GM18873 (cell line): ENCODE data around the gene RYR3.
"Not testable (repeated sequence)": the region's sequence is repeated elsewhere in the genome, so short reads cannot be mapped to it uniquely, and the experiment has no call there.

Source experiments
- ATAC-seq: cut with Tn5 transposase; IDR thresholded peaks from one replicate; pipeline ENCODE4 v1.9.1; 2021; ENCODE audit warnings: mild to moderate bottlenecking, moderate library complexity, moderate number of reproducible peaks; ENCODE audit not compliant: unreplicated experiment, low FRiP score

Gene RYR3

GRCh38 chr15:33801954-33802353, 491.2 kb downstream of the RYR3 start:
- ATAC-seq: no peak

- ATAC-seq: no peak
Measured at GRCh38 chr15:33807665-33808064, 496.9 kb downstream of the RYR3 start.

- ATAC-seq: no peak
Measured at GRCh38 chr15:33808720-33809457, 498.1 kb downstream of the RYR3 start.

- no peak for ATAC-seq
Measured at GRCh38 chr15:33810073-33810595, 499.4 kb downstream of the RYR3 start.

- no peak for ATAC-seq
Measured at GRCh38 chr15:33810806-33811205, 500.0 kb downstream of the RYR3 start.

- no peak for ATAC-seq
Measured at GRCh38 chr15:33813891-33814290, 503.1 kb downstream of the RYR3 start.

GRCh38 chr15:33819499-33819898, 508.7 kb downstream of the RYR3 start:
- not testable (repeated sequence) for ATAC-seq

GRCh38 chr15:33822479-33822878, 511.7 kb downstream of the RYR3 start:
- ATAC-seq: no peak

- no peak for ATAC-seq
Measured at GRCh38 chr15:33823119-33823518, 512.4 kb downstream of the RYR3 start.

- ATAC-seq: no peak
Measured at GRCh38 chr15:33825453-33825852, 514.7 kb downstream of the RYR3 start.

GRCh38 chr15:33826201-33826600, 515.4 kb downstream of the RYR3 start:
- ATAC-seq: no peak

GRCh38 chr15:33830351-33830750, 519.6 kb downstream of the RYR3 start:
- no peak for ATAC-seq

- no peak for ATAC-seq
Measured at GRCh38 chr15:33831646-33832045, 520.9 kb downstream of the RYR3 start.

GRCh38 chr15:33834892-33835743, 524.4 kb downstream of the RYR3 start:
- no peak for ATAC-seq

GRCh38 chr15:33837294-33837693, 526.5 kb downstream of the RYR3 start:
- ATAC-seq: no peak

- ATAC-seq: no peak
Measured at GRCh38 chr15:33839540-33839939, 528.8 kb downstream of the RYR3 start.

GRCh38 chr15:33840615-33841014, 529.8 kb downstream of the RYR3 start:
- ATAC-seq: no peak

- no peak for ATAC-seq
Measured at GRCh38 chr15:33844186-33844585, 533.4 kb downstream of the RYR3 start.

- ATAC-seq: no peak
Measured at GRCh38 chr15:33844597-33844996, 533.8 kb downstream of the RYR3 start.

GRCh38 chr15:33846142-33846541, 535.4 kb downstream of the RYR3 start:
- ATAC-seq: no peak

GRCh38 chr15:33846862-33847261, 536.1 kb downstream of the RYR3 start:
- ATAC-seq: no peak
